ENCODE data around the gene ITGA3.

The ITGA3 gene

DNA sequence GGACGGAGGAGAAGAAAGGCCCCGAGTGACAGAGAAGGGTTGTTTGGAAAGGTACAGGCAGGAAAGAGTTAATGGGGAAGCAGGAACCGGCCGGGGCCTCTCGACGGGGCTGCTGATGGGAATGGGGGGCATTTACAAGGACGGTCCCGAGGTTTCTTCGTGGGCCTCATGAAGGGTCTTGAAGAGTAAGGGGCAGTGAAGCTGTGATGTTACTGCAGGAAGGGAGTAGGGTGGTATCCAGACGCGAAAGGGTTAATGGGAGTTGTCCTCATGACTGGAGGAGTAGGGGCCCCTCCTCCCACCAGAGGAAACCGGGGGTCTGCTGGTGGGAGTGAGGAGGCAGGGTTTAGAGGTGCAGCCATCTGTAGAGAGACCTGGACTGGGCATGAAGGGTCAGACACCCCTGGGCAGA is 39.7 kb downstream of the ITGA3 start:
- DNase-seq = no peak

DNA sequence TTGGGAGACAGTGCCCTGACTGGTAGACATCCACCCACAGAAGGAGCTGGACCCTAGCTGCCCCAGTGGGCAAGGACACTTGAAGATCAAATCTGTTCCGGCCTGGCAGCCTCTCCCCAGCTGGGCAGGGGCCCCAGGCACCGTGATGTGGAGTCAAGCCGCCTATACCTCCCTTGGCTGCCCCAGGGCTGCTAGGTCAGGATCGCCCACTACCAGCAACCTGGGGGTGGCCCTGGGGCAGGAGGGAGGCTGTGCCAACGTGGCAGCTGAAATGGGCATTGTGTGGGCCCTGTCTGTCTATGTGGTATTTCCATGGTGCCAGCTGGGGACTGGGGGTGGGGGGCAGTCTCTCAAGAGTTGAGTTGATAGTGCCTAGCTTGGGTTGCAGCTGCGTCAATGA is 40.2 kb downstream of the ITGA3 start:
- DNase-seq = no peak

- DNase-seq = no peak
Observed at GRCh38 chr17:50096758-50097157, 40.8 kb downstream of the ITGA3 start.

GRCh38 chr17:50097455-50097854 is 41.5 kb downstream of the ITGA3 start:
- DNase-seq = no peak

GRCh38 chr17:50097926-50098325 is 42.0 kb downstream of the ITGA3 start:
- DNase-seq = no peak

DNA sequence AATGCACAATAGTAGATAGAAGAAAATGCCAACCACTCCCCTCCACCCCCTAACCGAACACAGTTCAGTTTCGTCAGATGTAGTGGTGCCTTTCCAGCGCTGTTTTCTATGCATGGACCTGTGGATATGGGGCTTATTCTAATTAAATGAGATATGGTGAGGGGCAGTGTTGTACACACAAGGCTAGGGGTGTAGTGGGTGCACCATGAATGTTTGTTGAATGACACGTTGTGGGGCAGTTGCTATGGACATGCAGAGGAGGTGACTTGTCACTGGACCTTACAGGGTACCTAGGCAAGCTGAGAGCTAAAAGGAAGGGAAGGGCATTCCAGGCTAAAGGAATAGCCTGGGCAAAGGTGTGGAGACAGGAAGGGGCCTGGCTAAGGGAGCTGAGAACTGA is 42.7 kb downstream of the ITGA3 start:
- DNase-seq = no peak

DNA sequence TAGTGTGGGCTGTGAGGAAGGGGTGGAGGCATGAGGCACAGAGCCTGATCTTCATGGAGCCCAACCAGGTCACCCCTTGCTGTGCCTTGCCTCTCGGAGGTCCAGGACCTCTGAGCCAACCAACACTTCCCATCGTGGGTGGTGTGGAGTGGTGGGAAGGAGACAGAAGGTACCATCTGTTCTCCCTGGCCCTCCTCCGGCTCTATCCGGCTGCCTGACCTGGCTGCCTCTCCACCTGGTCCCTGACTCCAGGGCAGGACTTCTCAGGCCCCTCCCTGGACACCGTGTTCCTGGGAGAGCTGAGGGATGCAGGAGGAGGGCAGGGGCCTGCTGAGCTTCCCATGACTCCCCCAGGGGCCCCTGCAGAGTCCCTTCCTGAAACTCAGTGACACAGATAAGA is 43.1 kb downstream of the ITGA3 start:
- DNase-seq = no peak

DNA sequence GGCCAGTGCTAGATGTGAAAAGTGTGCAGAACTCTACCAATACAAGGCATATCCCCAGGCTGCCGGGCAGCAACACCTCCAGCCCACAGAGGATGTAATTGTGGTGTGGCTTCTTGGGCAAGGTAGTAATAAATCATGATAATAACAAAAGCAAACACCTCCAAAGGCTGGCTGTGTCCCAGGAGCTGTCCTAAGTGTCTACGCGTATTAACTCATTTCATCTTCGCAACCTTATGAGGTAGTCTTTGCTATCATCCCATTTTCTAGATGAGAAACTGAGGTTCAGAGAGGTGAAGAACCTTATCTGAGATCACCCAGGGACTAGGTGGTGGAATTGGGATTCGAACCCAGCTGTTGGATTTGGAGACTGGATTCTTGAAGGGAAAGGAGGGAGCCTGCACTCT is 44.6 kb downstream of the ITGA3 start:
- DNase-seq = no peak

DNA sequence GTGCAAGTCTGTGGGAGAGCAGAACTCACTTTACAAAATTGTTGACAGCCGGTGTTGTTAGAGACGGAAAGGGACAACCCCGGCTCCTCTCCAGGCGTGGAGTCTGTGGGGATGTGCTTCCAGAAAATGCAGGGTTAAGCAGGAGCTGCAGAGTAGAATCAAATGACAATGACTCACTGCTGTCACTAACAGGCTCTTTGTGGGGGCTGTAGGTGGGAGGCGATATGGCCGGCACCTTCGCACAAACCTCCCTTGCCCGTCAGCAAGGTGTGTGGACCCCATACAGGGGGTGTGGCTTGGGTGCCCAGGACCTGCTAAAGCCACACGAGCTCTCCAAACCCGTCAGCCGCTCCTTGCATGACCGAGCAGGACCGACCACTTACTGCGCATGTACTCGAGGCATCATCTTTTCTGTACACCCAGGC is 45.0 kb downstream of the ITGA3 start:
- DNase-seq = no peak

DNA sequence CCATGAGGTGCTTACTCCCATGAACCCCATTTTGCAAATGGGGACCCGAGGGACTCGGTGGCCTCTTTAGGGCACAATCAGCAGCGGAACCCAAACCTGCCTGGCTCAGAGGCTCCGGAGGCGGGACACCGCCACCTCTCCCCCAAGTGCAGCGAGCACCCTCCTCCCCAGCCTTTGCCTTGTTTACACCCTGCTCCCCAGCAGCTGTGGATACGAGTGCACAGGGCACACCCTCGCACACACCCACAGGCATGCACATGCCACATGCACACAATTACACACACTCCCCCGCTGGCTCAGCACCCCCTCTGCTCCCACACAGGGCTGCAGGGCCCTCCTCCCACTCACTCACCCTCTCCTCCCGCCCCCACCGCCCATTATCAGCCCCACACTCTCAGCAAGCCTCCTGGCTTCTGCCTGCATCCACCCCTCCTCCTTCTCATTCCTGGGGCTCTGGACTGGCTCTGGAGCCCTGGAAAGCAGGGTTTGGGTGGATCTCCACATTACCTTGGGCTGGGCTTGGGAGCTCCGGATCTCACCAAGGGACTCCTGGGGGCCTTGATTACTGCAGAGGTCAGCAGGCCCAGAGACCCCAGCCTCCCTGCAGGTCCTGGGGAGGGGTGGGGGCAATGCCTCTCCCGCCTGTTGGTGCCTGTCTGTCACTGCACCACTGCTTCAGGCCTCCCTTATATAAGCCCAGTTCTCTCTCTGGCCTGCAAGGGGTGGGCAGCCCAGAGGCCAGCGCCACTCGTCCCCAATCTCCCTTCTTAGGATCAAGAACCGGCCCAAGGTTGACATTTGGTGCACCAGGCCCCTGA is 45.6 kb downstream of the ITGA3 start:
- DNase-seq = no peak

GRCh38 chr17:50102164-50102991 is 46.5 kb downstream of the ITGA3 start:
- no peak for DNase-seq

- DNase-seq = no peak
Observed at GRCh38 chr17:50103252-50103651, 47.3 kb downstream of the ITGA3 start.

- DNase-seq = no peak
Observed at GRCh38 chr17:50103941-50104340, 48.0 kb downstream of the ITGA3 start.

DNA sequence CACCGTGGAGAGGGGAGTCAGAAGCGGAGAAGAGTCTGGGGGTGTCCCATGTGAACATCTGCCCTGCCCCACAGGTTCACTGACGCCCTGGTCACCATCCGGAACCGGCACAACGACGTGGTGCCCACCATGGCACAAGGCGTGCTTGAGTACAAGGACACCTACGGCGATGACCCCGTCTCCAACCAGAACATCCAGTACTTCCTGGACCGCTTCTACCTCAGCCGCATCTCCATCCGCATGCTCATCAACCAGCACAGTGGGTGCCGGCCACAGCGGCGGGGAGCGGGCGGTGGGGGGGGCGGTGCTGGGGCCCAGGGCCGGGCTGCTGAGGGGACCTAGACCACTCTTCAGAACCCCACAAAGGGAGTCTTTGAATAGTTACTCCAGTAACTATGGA is 49.9 kb downstream of the ITGA3 start:
- no peak for DNase-seq

GRCh38 chr17:50106393-50107131 is 50.7 kb downstream of the ITGA3 start:
- DNase-seq = no peak

DNA sequence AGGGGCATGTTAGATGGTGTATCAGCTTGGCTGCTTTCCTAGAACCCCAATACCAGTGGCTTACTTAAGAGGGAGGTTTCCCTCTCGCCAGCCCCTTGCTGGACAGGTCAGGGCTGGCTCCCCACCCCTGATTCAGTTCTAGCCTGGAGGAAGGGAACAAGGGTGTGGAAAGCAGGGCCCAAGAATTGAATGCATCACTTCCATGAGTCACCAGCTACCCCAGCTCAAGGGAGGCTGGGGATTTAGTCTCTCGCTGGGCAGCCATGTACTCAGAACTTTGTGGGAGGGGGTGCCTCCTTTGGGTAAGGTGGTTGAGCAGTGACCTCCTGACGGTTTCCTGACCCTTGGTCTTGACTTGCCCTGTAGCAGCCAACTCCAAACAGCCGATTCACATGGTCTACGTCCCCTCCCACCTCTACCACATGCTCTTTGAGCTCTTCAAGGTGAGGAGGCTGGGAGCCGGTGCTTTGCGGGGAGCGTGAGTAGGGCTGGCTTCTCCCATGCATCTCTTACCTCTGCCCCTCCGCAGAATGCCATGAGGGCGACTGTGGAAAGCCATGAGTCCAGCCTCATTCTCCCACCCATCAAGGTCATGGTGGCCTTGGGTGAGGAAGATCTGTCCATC is 52.0 kb downstream of the ITGA3 start:
- no peak for DNase-seq

GRCh38 chr17:50108556-50108955 is 52.6 kb downstream of the ITGA3 start:
- DNase-seq = no peak

DNA sequence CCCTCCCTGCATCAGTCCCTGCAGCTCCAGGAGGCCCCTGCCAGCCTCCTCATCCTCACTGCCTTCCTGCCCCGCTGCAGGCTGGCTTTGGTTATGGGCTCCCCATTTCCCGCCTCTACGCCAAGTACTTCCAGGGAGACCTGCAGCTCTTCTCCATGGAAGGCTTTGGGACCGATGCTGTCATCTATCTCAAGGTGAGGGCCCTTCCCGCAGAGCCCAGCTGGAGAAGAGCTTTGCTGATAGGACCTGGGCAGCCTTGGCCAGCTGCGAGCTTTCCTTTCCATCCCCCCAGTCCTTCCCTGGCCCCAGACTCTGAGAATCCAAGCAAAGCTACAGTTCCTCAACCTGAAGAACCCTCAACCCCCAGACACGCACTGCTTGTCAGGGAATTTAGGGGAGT is 53.3 kb downstream of the ITGA3 start:
- no peak for DNase-seq

DNA sequence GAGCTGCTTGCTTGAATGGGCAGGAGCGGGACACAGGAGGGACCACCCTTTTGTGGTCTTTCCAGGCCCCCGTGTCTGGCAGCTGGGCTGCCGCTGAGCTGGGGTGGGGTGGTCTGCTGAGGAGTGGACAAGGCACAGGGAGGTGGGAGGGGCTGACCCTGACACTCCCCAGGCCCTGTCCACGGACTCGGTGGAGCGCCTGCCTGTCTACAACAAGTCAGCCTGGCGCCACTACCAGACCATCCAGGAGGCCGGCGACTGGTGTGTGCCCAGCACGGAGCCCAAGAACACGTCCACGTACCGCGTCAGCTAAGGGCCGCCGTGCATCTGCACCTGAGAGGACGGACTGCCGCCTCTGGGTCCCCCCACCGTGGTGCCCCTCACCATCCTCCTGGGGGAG is 53.9 kb downstream of the ITGA3 start:
- no peak for DNase-seq

DNA sequence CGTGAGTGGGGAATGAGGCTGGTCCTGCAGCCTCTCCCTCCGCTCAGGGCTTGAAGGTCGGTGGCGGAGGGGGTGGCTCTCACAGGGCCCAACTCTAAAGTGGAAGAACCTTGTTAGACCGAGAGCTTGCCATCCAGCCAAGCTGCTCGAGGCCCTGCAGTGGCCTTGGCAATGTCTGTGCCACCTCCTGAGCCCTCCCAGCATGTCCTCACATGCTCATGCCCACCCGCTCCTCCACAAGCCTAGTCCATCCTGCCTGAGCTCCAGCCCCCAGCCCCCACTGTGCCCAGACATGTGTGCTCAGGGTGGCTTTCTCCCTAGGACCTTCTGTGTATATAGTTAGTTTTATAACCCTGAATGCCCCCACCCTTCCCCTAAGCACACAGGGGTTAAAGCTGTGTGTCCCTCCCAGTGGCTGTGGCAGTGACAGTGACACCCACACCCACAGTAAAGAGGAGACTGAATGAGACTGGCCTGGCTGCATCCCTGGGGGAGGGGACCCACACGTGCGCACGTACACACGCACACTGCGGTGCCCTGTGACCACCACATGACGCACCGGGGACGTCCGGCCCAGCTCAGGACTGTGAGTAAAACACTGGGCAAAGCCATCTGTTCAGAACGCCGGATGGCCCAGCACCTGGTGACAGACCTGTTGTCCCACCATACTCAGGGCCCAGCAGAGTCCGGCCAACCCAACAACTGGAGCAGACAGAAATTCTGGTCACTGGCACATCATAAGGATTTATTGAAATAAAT is 54.9 kb downstream of the ITGA3 start:
- DNase-seq = no peak

DNA sequence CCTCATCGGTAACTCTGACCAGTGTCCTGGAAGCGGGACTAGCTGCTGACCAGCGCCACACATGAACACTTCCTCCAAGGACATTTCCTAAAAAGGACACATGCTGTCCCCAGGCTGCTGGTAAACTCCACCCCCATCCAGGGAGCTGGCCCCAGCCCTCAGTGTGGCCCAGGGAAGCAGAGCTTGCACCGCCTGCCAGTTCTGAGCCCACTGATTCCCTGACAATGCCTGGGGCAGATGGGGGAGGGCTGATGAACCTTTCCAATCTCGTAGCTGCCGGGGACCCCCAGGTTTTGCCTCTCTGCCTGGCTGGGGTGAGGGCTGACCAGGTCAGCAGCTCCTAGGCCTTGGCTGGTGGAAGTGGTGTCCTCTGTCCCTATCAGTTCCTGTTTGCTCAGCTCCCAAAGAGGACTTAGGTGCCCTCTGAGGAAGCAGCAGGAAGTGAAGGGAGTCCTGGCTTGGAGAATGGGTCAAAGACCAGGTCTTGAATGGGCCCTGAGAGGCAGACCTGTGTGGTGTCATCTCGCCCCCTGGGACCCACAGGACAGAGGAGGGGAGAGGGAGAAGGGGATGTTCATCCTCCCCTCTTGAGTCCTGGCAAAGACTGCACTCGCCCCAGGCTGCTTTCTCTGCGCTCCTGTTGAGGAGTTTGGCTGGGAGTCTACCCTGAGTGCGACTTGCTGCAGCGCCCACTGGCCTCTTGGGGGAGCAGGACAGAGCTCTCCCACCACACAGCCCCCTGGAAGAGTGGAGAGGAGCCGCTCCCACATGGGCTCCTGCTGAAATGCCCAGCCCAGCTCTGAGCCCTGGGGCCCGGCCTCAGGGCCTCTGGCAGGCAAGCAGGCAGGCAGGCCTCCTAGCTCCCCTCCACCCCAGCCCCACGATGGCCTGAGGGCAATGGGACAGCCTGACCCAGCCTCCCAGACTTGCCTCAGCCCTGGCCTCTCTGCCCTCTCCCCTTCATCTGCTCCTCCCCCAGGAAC is 56.1 kb downstream of the ITGA3 start:
- DNase-seq = no peak
